ENCODE data around the gene B3GNT7. TPM values are rescaled to one million over a fixed set of nuclear protein-coding genes. Genes with fewer than 3 reads are reported as not detected.

Gene B3GNT7
- total and polyA plus RNA-seq, 2 of the 4 experiments (the other 2 are of a cell fraction), result under 0.01 to 0.03 TPM

DNA sequence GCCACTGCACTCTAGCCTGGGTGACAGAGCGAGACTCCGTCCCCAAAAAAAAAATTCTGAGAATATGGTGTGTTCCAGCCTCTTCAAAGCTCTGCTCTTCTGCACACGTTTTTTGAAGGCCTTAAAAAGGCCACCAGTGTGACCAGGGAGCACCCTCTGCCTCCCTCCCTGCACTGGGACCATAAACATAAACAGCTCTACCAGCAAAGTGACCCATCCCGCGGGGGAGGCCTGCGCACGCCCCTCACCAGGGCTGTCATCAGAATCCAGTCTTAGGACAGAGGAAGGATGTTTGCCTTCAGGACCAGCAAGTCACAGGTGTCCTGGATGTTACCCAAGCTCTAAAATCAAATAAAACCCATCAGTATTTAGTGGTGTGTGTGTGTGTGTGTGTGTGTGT lies 23.2 kb upstream of the B3GNT7 start:
- CTCF ChIA-PET, result no interaction called here

More for the DNA sequence above, 23.2 kb upstream of the B3GNT7 start:
- Histone ChIP-seq H3K14ac (replicated peaks; ENCODE audit: low read depth, low read length) (no peak overlapping the region), H3K4me3 (ENCODE audit: insufficient read depth, low read depth, low read length) (no peak overlapping the region), H3K36me3 (ENCODE audit: control insufficient read depth, insufficient read depth, low read length) (no peaks in the 10 kb centered on the region; the same call in 1 of the 2 replicates), H4K20me1 (ENCODE audit: insufficient read depth, low read length) (no peaks in the 10 kb centered on the region), H3K4me2 (ENCODE audit: low read depth, low read length) (no peak overlapping the region), H2BK20ac (ENCODE audit: low read depth, low read length) (no peak overlapping the region), H3K9ac (ENCODE audit: low read depth, low read length) (no peak overlapping the region), H4K5ac (ENCODE audit: low read depth, low read length) (no peak overlapping the region), H2AK9ac (replicated peaks; ENCODE audit: low read depth, low read length, poor library complexity) (no peak overlapping the region), H2AK5ac (ENCODE audit: low read depth, low read length) (no peak overlapping the region), H3K27me3 (ENCODE audit: control insufficient read depth, insufficient read depth, low read length) (peaks cover 2% of the 10 kb centered on the region; the same call in 1 of the 2 replicates), H4K8ac (ENCODE audit: low read depth in 2 of 2, low read length in 2 of 2) (no peak overlapping the region), H3K23ac (ENCODE audit: low read depth, low read length) (no peak overlapping the region), H2BK5ac (ENCODE audit: low read depth, low read length, poor library complexity, severe bottlenecking) (no peak overlapping the region), H3K4me1 (ENCODE audit: control insufficient read depth, insufficient read depth, low read length) (no peaks in the 10 kb centered on the region), H4K91ac (ENCODE audit: insufficient read depth, low read depth, low read length) (no peak overlapping the region), H3K9me3 (ENCODE audit: control insufficient read depth, insufficient read depth, low read length) (no peaks in the 10 kb centered on the region), H3K18ac (ENCODE audit: low read depth, low read length) (no peak overlapping the region), H3K56ac (ENCODE audit: extremely low read depth, insufficient read depth, low read length) (no peak overlapping the region), H3K27ac (ENCODE audit: insufficient read depth, low read length) (no peak overlapping the region), H3K9me1 (ENCODE audit: insufficient read depth, low read length) (no peaks in the 10 kb centered on the region), H3K79me1 (ENCODE audit: low read depth in 1 of 2, low read length in 2 of 2) (no peaks in the 10 kb centered on the region), H2BK15ac (ENCODE audit: low read depth, low read length) (no peak overlapping the region), H3K4ac (ENCODE audit: low read depth, low read length) (no peak overlapping the region), H2BK120ac (ENCODE audit: low read depth, low read length) (no peak overlapping the region), H2AFZ (replicated peaks; ENCODE audit: low read length, poor library complexity) (no peak overlapping the region)
- in situ Hi-C loops (cut with MboI; ENCODE audit: low sequenced_read_pairs) (no loop called here), intact Hi-C loops (cut with micrococcal nuclease) (no loop called here), dilution Hi-C loops (cut with HindIII; ENCODE audit: low sequenced_read_pairs, unreplicated experiment) (no loop called here)
- POLR2A ChIA-PET (ENCODE audit: unreplicated experiment), result no interaction called here
- no peak for DNase-seq
- no TSS peak for BruUV-seq (replicated peaks)
- ATAC-seq (ENCODE audit: low read depth), result no peak
- 40% methylated on average over 1 of the region's 7 CpGs; no CpG with 5 or more reads in 1 of the 2 experiments for WGBS, 2 experiments (ENCODE audit: extremely low coverage in 2 of 2, insufficient read length in 1 of 2)
- no peak for TF ChIP-seq RAD21 (IDR thresholded peaks at IDR 0.05; ENCODE audit: low read length)
- no peak for TF ChIP-seq FOS (IDR thresholded peaks at IDR 0.05; ENCODE audit: low read depth, low read length)
- no peak for TF ChIP-seq SMC3 (IDR thresholded peaks at IDR 0.05; ENCODE audit: low read depth, low read length)
- TF ChIP-seq CHD1 (IDR thresholded peaks at IDR 0.05; ENCODE audit: low read depth, low read length), result no peak
- no peak for TF ChIP-seq RFX5 (IDR thresholded peaks at IDR 0.05; ENCODE audit: low read depth, low read length)
- no peak for TF ChIP-seq BHLHE40 (IDR thresholded peaks at IDR 0.05; ENCODE audit: low read depth, low read length)
- TF ChIP-seq ELK1 (IDR thresholded peaks at IDR 0.05; ENCODE audit: borderline replicate concordance, low read depth, low read length), result no peak
- TF ChIP-seq POLR2A (IDR thresholded peaks at IDR 0.05; ENCODE audit: low read depth, low read length), result no peak
- TF ChIP-seq NFE2L2 (IDR thresholded peaks at IDR 0.05; ENCODE audit: low read depth, low read length), result no peak
- TF ChIP-seq MXI1 (IDR thresholded peaks at IDR 0.05; ENCODE audit: borderline replicate concordance, low read depth, low read length), result no peak
- no peak for TF ChIP-seq MAZ (IDR thresholded peaks at IDR 0.05; ENCODE audit: borderline replicate concordance, low read depth, low read length)
- TF ChIP-seq MAFK (IDR thresholded peaks at IDR 0.05; ENCODE audit: low read depth, low read length), result no peak
- no peak for TF ChIP-seq RCOR1 (IDR thresholded peaks at IDR 0.05; ENCODE audit: insufficient replicate concordance, low read length)
- TF ChIP-seq CTCF (conservative IDR thresholded peaks at IDR 0.05; ENCODE audit: low read depth, low read length), result no peak
- TF ChIP-seq CEBPB (IDR thresholded peaks at IDR 0.05; ENCODE audit: low read depth, low read length), result no peak

Data from IMR-90 (cell line).